Activated naive CD8-positive, alpha-beta T cell treated with anti-CD3 and anti-CD28 coated beads, Interleukin-2, amount 50 U/mL, for 24 hours (primary cell): ENCODE results near the gene LRRC23.

Experiments used
- ATAC-seq: fragments of 150-1000 bp; cut with Tn5 transposase; one replicate; pipeline ENCODE4 v1.10.0; 2021
- DNase-seq: peaks from one replicate; pipeline ENCODE4 v3.0.0; 2021
- H3K27ac Mint-ChIP-seq: one replicate; pipeline ENCODE4 v1.8.0; 2021; ENCODE audit warnings: mild to moderate bottlenecking, mixed read lengths
- H3K27me3 Mint-ChIP-seq: one replicate; pipeline ENCODE4 v1.8.0; 2021; ENCODE audit warnings: mixed read lengths
- H3K36me3 Mint-ChIP-seq: one replicate; pipeline ENCODE4 v1.8.0; 2021; ENCODE audit warnings: low read depth, mixed read lengths
- H3K4me1 Mint-ChIP-seq: one replicate; pipeline ENCODE4 v1.8.0; 2021; ENCODE audit warnings: mixed read lengths
- H3K4me3 Mint-ChIP-seq: one replicate; pipeline ENCODE4 v1.8.0; 2021; ENCODE audit warnings: mild to moderate bottlenecking, moderate library complexity, mixed read lengths
- H3K9me3 Mint-ChIP-seq: one replicate; pipeline ENCODE4 v1.8.0; 2021; ENCODE audit warnings: mixed read lengths

LRRC23 gene

DNA sequence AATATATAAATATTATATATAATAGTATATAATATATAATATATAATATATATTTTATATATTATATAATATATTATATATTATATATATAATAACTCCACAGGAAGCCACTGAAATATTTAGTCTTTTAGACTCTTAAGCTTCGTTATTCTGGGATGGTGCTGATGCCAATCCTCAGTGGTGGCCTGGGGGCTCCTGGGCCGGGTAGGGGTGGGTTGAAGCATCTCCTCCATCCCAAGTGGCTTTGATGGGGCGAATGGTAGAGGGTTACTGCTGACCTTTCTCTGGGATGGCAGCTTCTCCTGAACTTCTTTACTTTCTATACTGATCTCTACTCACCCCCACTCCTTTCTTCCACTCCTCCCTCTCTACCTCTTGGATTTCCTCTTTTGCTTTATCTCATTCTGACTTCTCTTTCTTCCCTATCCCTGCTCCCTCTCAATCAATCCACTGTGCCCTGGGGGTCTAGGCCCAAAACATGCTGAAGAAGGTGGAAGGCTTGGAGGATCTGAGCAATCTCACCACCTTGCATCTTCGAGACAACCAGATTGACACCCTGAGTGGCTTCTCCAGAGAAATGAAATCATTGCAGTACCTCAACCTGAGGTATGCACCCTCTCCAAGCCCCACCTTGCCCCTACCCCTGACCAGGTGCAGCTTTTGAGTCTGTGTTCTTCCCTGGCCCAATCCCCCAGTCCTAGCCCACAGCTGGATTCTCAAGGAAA is 5.0 kb downstream of the LRRC23 start:
- H3K36me3 Mint-ChIP-seq: no peaks in the 10 kb centered on the region
- no peak overlapping the region for H3K4me3 Mint-ChIP-seq
- DNase-seq (no peak), ATAC-seq (no peak)
- no peak overlapping the region for H3K27ac Mint-ChIP-seq
- H3K9me3 Mint-ChIP-seq: no peaks in the 10 kb centered on the region
- H3K27me3 Mint-ChIP-seq: peaks cover 2% of the 10 kb centered on the region
- H3K4me1 Mint-ChIP-seq: peaks cover 9% of the 10 kb centered on the region

DNA sequence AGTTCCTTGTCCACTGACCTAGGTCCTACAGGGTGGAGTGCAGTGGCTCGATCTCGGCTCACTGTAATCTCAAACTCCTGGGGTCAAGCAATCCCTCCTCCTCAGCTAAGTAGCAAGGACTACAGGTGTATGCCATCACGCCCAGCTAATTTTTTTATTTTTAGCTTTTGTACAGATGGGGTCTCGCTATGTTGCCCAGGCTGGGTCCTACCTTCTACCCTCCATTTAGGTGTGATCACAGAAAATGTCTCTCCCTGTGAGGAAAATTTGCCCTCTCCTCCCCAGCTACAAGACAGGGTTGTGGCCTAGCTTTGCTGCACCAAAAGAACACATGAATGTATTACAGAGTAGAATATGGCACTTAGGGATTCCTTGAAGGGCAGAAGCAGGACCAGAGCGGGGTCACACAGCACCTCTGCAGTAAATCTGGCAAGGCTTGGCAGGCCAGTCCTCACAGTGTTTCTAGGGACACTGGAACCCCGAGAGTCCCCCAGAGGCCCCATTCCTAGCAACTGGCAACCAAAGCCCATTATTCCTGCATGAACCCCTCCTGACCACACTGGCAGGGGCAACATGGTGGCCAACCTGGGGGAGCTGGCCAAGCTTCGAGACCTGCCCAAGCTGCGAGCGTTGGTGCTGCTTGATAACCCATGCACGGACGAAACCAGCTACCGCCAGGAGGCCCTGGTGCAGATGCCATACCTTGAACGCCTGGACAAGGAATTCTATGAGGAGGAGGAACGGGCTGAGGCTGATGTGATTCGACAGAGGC is 7.7 kb downstream of the LRRC23 start:
- no peak overlapping the region for H3K4me3 Mint-ChIP-seq

GRCh38 chr12:6914246-6914946 is 9.8 kb downstream of the LRRC23 start, which contains the start of gene ENO2:
Gene ENO2 (plus strand): TSS chr12:6914580. CDS start chr12:6915833, 1,253 bp downstream.
- DNase-seq (peak; percentile 84), ATAC-seq (peak; percentile 86)
- Mint-ChIP-seq H3K4me3 (peak within 1 kb of the TSS; percentile 93), H3K9me3 (no peaks in the 10 kb centered on the region), H3K4me1 (peaks cover 29% of the 10 kb centered on the region), H3K36me3 (peaks cover 8% of the 10 kb centered on the region), H3K27me3 (peaks cover 2% of the 10 kb centered on the region), H3K27ac (peak within 1 kb of the TSS; percentile 87)

More for the DNA sequence above, 7.7 kb downstream of the LRRC23 start:
- ATAC-seq (no peak), DNase-seq (no peak)
- no peaks in the 10 kb centered on the region for H3K9me3 Mint-ChIP-seq
- peaks cover 26% of the 10 kb centered on the region for H3K4me1 Mint-ChIP-seq
- peaks cover 2% of the 10 kb centered on the region for H3K36me3 Mint-ChIP-seq
- H3K27me3 Mint-ChIP-seq: peaks cover 2% of the 10 kb centered on the region
- H3K27ac Mint-ChIP-seq: no peak overlapping the region

DNA sequence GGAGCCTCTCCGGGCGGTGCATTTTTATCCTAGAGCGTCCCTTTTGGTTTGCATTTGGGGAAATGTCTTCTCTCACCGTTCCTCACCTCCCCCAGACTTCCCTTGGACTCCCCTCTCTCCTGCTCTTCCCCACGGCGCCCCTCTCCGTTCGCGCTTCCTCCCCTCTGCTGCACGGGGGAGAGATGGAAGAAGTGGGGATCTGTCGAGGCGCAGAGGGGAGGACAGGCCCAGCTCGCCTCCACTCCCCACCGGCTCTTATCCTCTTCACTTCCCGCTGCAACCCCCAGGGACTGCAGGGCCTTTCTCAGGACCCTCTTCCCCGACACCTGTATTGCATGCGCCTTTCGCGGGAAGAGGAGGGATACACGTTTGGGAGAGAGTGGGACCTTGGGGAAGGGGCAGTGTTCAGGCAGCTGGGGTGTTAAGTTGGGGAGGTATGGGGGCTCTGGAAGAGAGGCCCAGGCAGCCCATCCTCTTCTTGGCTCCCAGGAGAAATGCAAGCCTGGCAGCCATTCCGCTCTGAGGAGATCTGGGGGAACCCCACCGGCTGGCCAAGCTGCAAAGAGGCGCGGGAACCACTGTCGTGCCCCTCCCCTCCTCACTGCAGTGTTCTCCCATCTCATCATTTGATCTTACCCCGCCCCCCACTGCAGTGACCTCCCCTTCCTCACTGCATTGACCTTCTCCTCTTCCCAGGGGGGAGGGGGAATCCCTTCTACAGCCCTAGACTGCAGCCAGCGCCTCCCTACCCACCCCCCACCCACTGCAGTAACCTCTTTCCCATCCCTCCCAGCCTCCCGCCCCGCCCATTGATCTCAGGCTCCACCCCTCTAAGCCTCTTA is 10.5 kb downstream of the LRRC23 start:
- no peaks in the 10 kb centered on the region for H3K9me3 Mint-ChIP-seq
- peak overlapping the region; percentile 81 for H3K27ac Mint-ChIP-seq
- DNase-seq (no peak), ATAC-seq (peak; percentile 25)
- peaks cover 15% of the 10 kb centered on the region for H3K36me3 Mint-ChIP-seq
- peak overlapping the region; percentile 93 for H3K4me3 Mint-ChIP-seq
- peaks cover 34% of the 10 kb centered on the region for H3K4me1 Mint-ChIP-seq
- H3K27me3 Mint-ChIP-seq: peaks cover 2% of the 10 kb centered on the region

DNA sequence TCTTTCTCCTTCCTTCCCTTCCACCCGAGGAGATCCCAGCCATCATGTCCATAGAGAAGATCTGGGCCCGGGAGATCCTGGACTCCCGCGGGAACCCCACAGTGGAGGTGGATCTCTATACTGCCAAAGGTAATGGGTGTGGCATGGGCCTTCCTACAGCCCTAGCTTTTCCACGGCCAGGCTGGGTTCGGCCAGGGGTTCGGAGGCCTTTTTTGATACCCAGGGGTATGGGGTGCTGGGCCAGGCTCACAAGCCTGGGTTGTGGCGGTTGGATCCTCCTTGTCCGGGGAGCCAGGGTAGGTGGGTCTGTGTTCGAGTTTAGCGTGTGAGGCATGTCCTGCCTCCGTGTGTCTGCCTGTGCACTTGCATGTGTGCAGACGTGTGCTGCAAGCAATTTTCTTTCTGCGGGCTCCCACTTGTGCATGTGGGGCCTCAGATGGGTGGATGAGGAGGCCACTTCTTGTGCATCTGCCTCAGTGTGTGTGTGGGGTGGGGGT is 11.2 kb downstream of the LRRC23 start:
- no peaks in the 10 kb centered on the region for H3K9me3 Mint-ChIP-seq
- peaks cover 15% of the 10 kb centered on the region for H3K36me3 Mint-ChIP-seq
- DNase-seq (no peak), ATAC-seq (no peak)
- H3K4me1 Mint-ChIP-seq: peaks cover 34% of the 10 kb centered on the region
- peaks cover 2% of the 10 kb centered on the region for H3K27me3 Mint-ChIP-seq
- H3K4me3 Mint-ChIP-seq: peak overlapping the region; percentile 93
- H3K27ac Mint-ChIP-seq: peak overlapping the region; percentile 42

GRCh38 chr12:6916426-6917200 is 12.0 kb downstream of the LRRC23 start:
- ATAC-seq: no peak
- peaks cover 15% of the 10 kb centered on the region for H3K36me3 Mint-ChIP-seq
- no peak for DNase-seq
- H3K4me1 Mint-ChIP-seq: peaks cover 34% of the 10 kb centered on the region
- H3K27ac Mint-ChIP-seq: no peak overlapping the region
- H3K27me3 Mint-ChIP-seq: peaks cover 2% of the 10 kb centered on the region
- no peaks in the 10 kb centered on the region for H3K9me3 Mint-ChIP-seq
- H3K4me3 Mint-ChIP-seq: no peak overlapping the region

GRCh38 chr12:6917491-6918231 is 13.0 kb downstream of the LRRC23 start:
- H3K4me1 Mint-ChIP-seq: peaks cover 39% of the 10 kb centered on the region
- DNase-seq (no peak), ATAC-seq (no peak)
- H3K36me3 Mint-ChIP-seq: peaks cover 15% of the 10 kb centered on the region
- H3K9me3 Mint-ChIP-seq: no peaks in the 10 kb centered on the region
- no peak overlapping the region for H3K4me3 Mint-ChIP-seq
- H3K27me3 Mint-ChIP-seq: peaks cover 2% of the 10 kb centered on the region
- no peak overlapping the region for H3K27ac Mint-ChIP-seq

- Mint-ChIP-seq H3K27ac (peak overlapping the region; percentile 36), H3K4me1 (peaks cover 44% of the 10 kb centered on the region), H3K4me3 (no peak overlapping the region), H3K36me3 (peaks cover 17% of the 10 kb centered on the region), H3K27me3 (no peaks in the 10 kb centered on the region), H3K9me3 (no peaks in the 10 kb centered on the region)
- DNase-seq (no peak), ATAC-seq (no peak)
These were observed 15.0 kb downstream of the LRRC23 start for GRCh38 chr12:6919588-6919987.

DNA sequence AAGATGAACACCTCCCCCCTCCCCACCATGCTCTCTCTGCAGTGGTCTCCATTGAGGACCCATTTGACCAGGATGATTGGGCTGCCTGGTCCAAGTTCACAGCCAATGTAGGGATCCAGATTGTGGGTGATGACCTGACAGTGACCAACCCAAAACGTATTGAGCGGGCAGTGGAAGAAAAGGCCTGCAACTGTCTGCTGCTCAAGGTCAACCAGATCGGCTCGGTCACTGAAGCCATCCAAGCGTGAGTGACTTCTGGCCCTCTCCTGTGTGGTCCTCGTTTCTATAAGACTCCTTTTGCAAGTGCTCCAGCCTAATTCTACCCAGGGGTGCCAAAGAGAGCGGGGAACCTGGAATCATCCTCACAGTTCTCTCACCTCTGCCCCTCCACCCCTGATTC is 16.9 kb downstream of the LRRC23 start:
- H3K4me3 Mint-ChIP-seq: no peak overlapping the region
- peaks cover 15% of the 10 kb centered on the region for H3K36me3 Mint-ChIP-seq
- ATAC-seq: no peak
- no peaks in the 10 kb centered on the region for H3K9me3 Mint-ChIP-seq
- DNase-seq: no peak
- peaks cover 34% of the 10 kb centered on the region for H3K4me1 Mint-ChIP-seq
- H3K27ac Mint-ChIP-seq: no peak overlapping the region
- no peaks in the 10 kb centered on the region for H3K27me3 Mint-ChIP-seq

DNA sequence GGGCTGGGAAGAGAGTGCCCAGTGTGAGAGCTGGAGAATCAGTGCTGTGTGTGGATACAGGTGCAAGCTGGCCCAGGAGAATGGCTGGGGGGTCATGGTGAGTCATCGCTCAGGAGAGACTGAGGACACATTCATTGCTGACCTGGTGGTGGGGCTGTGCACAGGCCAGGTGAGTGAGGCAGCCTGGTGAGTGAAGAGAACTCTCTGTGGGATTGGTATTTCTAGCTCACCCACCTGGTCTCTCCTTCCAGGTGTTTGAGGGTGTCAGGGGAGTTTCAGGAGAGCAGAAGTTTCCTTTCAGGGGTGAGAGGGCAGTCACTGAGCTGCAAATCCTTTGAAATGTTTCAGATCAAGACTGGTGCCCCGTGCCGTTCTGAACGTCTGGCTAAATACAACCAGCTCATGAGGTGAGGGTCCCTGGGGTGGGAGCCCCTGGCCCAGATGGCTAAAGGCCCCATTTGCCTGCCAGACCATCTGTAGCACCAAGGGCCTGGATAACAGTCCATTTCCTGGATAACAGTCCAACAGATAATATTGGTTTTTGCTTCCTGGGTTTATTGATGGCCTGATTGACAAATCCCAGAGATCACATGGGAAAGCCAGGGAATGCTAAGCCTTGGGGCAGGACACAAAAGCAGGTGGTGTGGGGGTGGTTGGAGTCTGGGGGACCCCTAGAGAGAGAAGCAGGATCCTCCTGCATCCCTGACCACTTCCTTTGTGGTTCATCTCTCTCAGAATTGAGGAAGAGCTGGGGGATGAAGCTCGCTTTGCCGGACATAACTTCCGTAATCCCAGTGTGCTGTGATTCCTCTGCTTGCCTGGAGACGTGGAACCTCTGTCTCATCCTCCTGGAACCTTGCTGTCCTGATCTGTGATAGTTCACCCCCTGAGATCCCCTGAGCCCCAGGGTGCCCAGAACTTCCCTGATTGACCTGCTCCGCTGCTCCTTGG is 17.6 kb downstream of the LRRC23 start:
- Mint-ChIP-seq H3K4me1 (peaks cover 39% of the 10 kb centered on the region), H3K9me3 (no peaks in the 10 kb centered on the region), H3K4me3 (no peak overlapping the region), H3K27ac (no peak overlapping the region), H3K27me3 (no peaks in the 10 kb centered on the region), H3K36me3 (peaks cover 15% of the 10 kb centered on the region)
- no peak for DNase-seq
- no peak for ATAC-seq

- ATAC-seq (no peak), DNase-seq (no peak)
- Mint-ChIP-seq H3K4me1 (peaks cover 39% of the 10 kb centered on the region), H3K27ac (no peak overlapping the region), H3K9me3 (no peaks in the 10 kb centered on the region), H3K4me3 (no peak overlapping the region), H3K36me3 (peaks cover 13% of the 10 kb centered on the region), H3K27me3 (no peaks in the 10 kb centered on the region)
These were observed 18.5 kb downstream of the LRRC23 start for GRCh38 chr12:6923003-6923732.
